Fibroblast of skin of left quadriceps (primary cell): Measurements from ENCODE around the gene TRAF3IP3.
A peak's percentile ranks its signal among the peaks of the same experiment; 100 is the strongest.

ENCODE experiments used
- DNase-seq, 2 experiments: peaks; one replicate each; pipeline ENCODE4 v3.0.0-alpha.2; 2013; ENCODE audit warnings: low read depth in 2 of 2

TRAF3IP3 gene

GRCh38 chr1:209755926-209756614 is at the start of gene TRAF3IP3:
Gene TRAF3IP3, plus strand, starts transcription at chr1:209756053. Its CDS starts 3,987 bp downstream, at chr1:209760040.
- no peak for DNase-seq

GRCh38 chr1:209706622-209707021 is 49.2 kb upstream of the TRAF3IP3 start:
- DNase-seq, result no peak

GRCh38 chr1:209707308-209707707 is 48.5 kb upstream of the TRAF3IP3 start:
- DNase-seq, result no peak

GRCh38 chr1:209708297-209708696 is 47.6 kb upstream of the TRAF3IP3 start:
- no peak for DNase-seq

- DNase-seq, result no peak
Observed at GRCh38 chr1:209710093-209710492, 45.8 kb upstream of the TRAF3IP3 start.

GRCh38 chr1:209710847-209711246 is 45.0 kb upstream of the TRAF3IP3 start:
- DNase-seq, result no peak

- DNase-seq, result no peak
Observed at GRCh38 chr1:209714338-209714737, 41.5 kb upstream of the TRAF3IP3 start.

- DNase-seq, result no peak
Observed at GRCh38 chr1:209715314-209715713, 40.5 kb upstream of the TRAF3IP3 start.

GRCh38 chr1:209717818-209718217 is 38.0 kb upstream of the TRAF3IP3 start:
- no peak for DNase-seq

- DNase-seq, result no peak
Observed at GRCh38 chr1:209720326-209720725, 35.5 kb upstream of the TRAF3IP3 start.

- no peak for DNase-seq
Observed at GRCh38 chr1:209720826-209721225, 35.0 kb upstream of the TRAF3IP3 start.

- DNase-seq, result no peak
Observed at GRCh38 chr1:209721323-209721722, 34.5 kb upstream of the TRAF3IP3 start.

GRCh38 chr1:209723265-209723664 is 32.6 kb upstream of the TRAF3IP3 start:
- DNase-seq, result no peak

GRCh38 chr1:209723756-209724693 is 31.8 kb upstream of the TRAF3IP3 start:
- no peak for DNase-seq

GRCh38 chr1:209727286-209727685 is 28.6 kb upstream of the TRAF3IP3 start:
- DNase-seq, result no peak

- no peak for DNase-seq
Observed at GRCh38 chr1:209727785-209728184, 28.1 kb upstream of the TRAF3IP3 start.

GRCh38 chr1:209728466-209728865 is 27.4 kb upstream of the TRAF3IP3 start:
- DNase-seq, result no peak

- no peak for DNase-seq
Observed at GRCh38 chr1:209729436-209729835, 26.4 kb upstream of the TRAF3IP3 start.

- DNase-seq, result no peak
Observed at GRCh38 chr1:209732725-209733124, 23.1 kb upstream of the TRAF3IP3 start.

- peak; percentile 5 to 10 for DNase-seq
Observed at GRCh38 chr1:209733409-209734192, 22.3 kb upstream of the TRAF3IP3 start.

GRCh38 chr1:209736490-209737117 is 19.2 kb upstream of the TRAF3IP3 start:
- DNase-seq, result no peak

GRCh38 chr1:209737118-209737505 is 18.7 kb upstream of the TRAF3IP3 start:
- DNase-seq, result no peak
